ENCODE results near the gene PREX1.

PREX1 gene

DNA sequence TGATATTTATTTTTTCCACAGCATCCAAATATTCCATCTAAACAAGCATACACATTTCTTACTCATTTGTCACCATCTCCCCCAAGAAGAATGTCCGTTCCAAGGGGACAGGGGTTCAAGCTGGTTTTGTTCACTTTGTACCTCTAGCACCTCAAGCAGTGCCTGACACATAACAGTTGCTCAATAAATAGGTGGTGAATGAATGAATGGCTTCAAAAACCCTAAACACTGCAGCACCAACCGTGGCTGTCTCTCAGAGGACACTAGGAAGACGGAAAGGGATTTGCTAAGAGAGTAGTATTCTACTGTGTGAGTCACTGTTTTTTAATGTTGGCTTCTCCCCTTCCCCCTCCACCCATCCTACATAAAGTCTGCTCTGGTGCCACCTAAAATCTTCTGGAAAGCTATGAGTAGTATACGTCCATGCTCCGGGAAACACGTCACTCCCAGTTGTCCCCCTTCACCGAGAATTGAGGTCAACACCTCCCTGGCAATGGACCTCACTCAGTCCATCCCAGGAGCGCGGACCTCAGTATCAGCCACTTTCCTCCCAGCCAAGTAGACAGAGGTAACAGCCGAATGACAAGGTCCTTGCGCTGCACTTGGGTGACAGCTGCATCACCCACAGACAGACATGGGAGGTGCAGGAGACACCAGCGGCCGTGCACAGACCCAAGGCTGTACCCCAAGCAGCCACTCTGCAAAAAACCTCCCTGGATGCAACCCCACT, 107.4 kb downstream of the PREX1 start:
- DNase-seq (ENCODE audit: low spot score) = no peak

DNA sequence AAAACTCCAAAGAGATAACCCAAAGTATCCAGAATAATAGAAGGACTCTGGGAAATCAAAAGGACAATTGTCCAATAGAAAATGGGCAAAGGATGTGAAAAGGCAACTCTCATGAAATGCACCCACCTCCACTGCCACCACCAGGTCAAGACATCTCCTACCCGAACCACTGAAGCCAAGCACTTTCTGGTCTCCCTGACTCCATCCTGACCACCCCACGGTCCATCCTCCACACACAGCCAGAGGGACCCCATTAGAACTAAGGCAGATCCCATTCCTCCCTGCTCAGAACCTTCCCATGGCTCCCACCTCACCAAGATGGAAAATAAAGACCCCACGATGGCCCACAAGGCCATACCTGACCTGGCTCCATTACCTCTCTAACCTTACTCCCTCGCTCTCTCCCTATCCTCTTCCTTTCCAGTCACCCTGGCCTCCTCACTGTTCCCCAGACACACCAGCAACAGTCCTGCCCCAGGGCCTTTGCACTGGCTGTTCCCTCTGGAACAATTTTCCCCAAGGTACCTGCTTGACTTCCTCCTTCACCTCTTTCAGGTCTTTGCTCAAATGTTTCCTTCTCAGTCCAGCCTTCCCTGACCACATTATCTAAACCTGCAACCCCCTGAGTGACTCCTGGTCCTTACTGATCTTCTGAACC, 108.1 kb downstream of the PREX1 start:
- no peak for DNase-seq (ENCODE audit: low spot score)

DNA sequence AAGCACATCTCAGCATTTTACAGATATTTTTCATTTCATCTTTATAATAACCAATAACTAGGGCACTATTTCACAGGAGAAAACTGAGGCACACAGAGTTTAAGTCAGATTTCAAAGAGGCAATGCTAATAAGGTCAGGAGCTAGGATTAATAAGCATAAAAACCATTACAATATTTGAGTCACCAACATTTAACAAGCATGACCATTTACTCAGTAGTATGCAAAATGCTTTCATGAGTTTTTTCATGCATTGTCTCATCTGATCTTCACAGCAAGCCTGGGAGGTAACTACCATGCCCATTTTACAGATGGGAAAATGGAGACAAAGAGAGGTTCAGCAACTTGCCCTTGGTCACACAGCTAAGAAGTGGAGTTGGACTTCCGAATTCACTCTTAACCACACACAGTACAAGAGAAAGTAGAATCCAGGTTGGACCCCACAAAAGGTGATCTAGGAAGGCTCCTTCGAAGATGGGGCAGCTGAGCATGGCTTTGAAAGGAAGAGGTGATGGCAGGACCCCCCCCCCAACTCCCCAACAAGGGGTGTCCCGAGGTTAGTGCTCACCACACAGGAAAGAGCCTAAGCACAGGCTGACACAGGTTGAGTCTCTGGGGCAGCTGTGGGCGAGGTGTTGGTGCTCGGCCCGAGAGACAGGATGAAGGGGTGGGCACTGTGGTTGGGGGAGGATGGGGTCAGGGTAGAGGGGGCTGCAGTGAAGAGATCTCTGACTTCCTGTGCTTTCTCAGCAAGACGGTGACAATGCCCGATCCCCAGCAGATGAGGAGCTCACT, 108.8 kb downstream of the PREX1 start:
- DNase-seq (ENCODE audit: low spot score) = no peak

DNA sequence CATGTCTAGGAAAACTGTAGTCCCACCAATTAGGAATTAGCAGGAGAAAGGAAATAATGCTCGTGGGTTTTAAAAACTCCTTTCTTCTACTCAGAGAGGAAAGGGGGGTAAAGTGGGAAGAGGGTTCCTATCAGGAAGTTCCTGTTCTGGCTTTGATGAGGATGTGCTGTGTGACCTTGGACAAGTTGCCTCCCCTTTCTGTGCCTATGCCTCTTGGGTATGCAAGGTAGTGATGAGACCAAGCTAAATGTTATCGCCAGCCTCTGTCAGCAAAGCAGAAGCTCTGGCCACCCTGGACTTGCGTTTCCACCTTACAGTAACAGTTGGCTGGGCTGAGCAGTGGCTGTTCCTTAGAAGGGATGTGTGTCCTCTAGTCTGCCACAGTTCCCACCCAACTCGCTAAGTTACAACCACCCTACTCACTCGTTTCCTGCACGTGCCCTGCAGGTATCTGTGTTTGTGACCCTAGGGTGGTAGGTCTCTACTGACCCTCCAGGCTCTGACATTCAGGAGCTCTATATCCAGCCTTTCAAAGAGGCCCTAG, 110.0 kb downstream of the PREX1 start:
- no peak for DNase-seq (ENCODE audit: low spot score)

DNA sequence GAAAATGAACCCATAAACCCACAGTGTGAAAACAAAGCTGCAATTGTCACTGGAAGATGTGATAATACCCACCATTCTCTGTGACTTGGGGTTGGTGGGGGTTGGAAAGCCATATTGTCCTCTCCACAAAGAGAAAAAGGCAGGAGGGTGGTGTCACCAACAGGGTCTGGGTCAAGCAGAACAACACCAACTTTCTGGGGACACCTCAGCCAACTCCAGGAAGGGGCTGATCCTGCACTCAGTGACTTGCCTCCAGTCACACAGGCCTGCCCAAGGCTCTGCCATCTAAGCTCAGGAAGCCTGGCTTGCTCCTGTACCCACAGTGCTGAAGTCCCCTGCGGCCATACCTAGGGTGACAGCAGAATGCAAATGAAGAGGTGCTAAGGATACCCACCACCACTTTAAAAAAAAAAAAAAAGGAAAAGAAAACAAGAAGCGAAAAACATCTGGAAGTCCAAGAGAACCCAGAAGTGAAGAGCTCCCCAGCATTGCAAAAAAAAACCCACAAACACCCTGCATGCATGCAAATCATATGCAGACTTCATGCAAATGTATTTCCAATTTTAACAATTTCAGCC, 110.6 kb downstream of the PREX1 start:
- no peak for DNase-seq (ENCODE audit: low spot score)

DNA sequence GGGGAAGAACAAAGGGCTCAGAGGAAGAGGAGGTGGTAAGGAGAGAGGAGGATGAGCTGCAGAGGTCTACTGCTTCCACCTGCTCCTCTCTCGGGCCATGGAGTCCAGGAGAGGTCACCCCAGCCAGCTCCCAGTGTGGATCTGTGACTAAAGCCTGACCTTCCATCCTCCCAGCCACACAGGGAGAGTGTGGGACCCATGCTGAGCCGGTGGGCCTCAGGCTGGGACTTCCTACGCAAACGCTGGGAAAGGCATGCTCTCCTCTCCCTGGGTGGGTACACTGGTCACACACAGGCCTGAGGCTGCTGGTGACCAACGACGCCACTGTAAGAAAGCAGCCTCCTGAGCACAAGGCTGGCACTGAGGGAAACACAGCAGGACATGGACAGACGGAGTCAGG, 111.3 kb downstream of the PREX1 start:
- no peak for DNase-seq (ENCODE audit: low spot score)

DNA sequence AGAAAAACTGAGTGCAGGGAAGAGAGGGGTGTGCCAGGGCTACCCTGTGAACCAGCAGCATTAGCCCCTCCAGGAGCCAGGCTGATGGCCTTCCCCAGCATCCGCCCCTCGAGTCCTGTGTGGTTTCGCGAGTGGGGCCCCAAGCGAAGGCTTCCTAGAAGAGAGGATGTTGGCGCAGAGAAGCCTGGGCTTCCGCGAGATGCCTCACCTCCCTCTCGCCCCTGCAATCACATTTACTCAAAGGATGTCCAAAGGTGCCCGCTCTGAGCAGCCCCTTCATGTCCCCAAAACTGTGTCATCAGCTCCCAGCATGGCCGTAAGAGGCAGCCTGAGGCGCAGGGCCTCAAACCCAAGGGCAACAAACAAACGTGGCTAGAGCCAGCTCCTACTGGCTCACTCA, 111.7 kb downstream of the PREX1 start:
- DNase-seq (ENCODE audit: low spot score) = no peak

DNA sequence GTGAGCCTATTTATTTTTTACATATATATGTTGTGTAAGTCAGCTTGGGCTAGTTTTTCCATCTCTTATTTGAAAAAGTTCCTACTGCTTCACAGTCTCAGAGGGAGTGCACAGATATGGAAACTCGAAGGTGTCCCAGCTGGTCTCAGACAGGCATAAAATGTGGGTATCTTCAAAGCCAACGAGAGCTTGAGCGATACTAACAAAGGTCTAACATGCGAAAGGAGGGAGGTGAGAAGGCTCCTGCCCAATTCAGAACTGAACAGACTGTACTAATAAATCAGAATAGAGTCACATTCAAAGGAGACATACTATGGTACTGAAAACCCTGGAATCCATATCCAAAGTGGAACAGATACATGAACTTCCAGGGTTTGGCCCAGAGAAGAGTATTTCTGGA, 113.0 kb downstream of the PREX1 start:
- no peak for DNase-seq (ENCODE audit: low spot score)

DNA sequence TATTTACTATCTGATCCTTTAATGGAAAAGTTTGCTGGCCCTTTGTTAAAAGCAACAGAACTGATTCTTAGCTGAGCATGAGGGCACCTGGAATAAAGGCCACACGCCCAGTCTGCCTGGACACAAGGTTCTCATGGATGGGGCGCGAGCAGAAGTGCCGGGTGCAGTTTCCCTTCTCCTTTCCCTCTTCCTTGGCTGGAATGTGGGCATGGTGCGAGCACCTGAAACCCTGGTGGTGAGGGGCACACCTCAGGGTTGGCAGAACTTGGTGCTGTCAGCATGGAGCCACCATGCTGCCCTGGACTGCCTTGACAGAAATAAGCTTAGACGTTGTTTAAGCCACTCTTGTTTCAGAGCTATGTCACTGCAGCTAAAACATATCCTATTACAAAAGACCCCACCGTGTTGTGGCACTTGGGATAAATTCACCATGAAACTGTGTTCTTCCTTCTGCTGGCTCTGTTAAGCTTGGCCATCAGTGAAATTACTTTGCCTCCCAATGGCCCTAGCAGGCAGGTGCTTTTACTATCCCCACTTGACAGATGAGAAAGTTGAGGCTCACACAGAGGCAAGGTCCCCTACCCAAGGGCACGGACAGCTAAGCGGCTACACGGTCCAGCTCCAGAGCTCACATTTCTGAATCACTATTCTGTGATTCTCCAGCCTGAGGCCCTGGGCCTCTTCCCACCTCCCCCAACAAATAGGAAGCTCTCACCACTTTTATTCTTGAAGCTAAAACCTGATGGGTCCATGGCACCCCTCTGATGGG, 115.9 kb downstream of the PREX1 start:
- DNase-seq (ENCODE audit: low spot score) = no peak

DNA sequence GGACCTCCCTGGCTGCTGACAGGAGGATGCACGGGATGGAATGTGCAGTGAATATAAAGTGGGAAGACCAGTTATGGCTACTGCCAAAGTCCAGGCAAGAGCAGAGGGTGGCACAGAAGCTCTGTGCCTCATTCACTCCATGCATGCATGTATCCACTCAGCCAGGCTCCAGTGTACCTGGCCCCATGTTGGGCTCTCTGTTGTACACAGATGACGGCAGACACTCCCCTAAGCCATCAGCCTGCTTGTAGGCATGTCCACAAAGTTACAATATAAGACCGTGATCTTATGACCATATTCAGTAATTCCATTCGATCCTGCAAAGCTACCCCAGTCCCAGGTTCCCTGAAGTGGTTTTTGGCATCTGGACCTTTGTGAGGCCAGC, 116.8 kb downstream of the PREX1 start:
- no peak for DNase-seq (ENCODE audit: low spot score)

DNA sequence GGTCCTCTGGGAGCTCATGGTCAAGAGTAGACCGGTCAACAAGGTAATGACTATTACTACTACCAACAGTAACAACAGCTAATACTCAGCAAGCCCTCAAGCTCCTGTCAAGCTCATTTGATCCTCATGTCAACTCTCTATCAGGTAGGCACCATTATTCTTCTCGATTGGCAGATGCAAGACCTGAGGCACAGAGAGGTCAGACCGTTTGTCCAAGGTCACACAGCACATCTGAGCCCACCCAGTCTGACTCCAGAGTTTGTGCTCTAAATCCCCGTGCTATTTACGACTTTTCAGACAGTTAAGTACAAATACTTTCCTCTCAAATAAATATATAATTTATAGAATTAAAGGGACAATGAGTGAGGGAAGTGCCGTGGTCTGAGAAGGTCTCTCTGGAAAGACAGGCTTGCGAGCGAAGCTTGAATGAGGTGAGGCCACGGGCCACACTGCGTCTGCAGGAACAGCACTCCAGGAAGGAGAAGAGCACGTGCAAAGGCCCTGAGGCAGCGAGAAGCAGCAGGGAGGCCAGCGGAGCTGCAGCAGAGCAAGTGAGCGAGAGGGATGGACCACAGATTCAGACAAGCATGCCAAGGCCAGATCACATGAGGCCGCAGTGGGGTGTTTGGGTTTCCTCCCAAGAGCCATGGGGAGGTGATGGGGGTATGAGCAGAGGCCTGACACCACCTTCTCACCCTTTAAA, 117.3 kb downstream of the PREX1 start:
- no peak for DNase-seq (ENCODE audit: low spot score)

DNA sequence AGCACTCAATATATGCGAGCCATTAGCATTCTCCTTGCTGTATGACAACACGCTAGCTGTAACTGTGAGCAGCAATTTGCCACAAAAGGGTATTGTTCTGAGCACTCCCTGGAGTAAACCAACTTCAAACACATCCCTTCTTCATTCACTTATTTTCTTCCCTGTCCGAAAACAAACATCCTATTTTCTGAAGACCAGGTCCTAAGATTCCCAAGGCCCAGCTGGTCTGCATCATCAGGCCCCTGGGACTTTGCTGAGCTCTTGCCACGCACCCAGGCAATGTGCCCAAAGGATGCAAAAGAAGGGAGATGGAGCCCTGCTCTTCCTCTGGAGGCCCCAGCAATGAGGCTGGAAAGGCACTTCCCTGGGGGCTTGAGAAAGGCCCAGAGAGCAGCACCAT, 118.1 kb downstream of the PREX1 start:
- DNase-seq (ENCODE audit: low spot score) = no peak

DNA sequence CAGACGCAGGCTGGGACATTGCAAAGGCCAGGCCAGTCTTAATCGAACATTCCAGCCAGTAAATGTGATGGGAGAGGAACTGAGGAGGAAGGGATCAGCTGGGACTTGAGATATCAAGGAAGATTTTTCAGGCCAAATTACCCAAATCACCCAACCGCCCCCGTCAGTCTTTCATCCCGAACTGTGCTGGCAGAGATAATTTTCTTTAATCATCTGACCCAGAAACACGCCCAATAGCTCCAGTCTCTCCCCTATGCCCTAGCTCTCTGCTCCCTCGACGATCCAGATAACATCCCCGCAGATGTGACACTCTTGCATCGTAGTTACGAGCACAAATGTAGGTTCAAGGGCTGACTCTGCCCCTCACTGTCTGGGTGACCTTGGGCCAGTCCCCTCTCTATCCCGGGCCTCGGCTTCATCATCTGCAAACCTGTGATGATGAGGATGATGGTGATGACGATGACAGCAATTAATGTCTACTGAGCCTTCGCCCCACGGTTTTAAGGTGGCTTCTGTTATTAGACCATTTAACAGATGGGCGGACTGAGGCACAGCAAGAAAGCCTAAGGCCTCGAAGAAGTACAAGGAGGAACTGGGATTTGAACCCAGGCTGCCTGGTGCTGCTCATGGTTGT, 118.6 kb downstream of the PREX1 start:
- no peak for DNase-seq (ENCODE audit: low spot score)

DNA sequence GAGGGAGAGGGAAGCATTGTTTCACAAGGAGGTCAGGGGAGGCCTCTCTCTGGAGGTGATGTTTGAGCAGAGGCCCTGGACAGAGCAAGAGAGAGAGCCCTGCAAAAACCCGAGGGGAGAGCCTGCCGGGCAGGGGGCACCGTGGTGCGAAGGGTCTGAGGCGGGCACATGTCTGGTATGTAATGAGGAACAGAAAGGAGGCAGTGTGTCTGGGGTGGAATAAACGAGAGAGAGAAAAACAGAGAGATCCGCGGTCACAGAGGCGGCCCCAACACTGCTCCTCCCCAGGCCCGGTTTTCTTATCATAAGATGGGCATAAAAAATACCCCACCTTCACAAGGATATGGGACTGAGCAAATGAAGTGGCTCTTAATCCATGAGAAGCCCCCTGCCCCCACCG, 119.2 kb downstream of the PREX1 start:
- no peak for DNase-seq (ENCODE audit: low spot score)

DNA sequence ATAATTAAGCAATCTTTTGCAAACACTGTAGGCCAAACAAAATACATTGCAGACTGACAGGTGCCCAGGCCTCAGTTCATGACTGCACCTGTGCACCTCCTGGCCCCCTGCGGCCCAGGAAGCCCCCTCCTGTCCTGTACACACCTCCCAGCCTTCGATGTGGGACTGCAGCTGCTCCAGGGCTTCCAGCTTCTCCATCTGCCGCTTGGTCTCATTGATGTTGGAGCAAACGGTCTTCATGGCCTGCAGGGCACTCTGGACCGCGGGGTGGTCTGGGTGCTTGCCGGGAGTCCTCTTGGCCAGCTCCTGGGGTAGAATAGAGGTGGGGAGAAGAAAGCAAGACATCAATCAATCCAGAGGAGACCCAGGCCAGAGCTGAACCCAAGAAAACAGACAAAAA, 119.7 kb downstream of the PREX1 start:
- no peak for DNase-seq (ENCODE audit: low spot score)

DNA sequence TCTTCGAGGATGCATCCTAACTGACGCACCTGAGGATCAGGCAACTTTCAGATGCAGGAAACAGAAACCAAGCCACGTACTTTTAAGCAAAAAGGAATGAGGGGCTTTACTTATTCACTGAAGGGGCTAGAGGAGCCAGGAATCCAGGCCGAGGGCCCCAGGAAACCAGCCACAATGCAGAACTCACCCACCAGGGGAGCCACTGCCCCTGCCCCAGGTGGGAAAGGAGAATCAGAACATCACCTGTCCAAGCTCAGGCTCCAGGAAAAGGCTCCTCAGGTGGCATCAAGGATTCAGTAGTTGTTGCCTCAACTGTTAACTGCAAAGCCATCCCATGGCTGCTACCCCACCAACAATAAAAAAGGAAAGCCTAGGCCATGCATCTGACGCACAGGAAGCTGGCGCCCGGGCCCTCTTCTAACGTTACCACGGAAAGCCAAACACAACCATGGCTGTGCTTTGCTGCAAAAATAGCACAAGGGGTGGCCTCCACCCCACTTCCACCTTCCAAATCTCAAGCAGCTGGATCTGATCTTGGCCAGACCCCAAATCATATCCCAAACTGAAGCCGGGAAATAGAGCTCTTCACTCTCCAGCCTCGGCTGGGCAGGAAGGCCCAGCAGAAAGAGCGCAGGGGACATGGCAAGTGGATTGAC, 121.0 kb downstream of the PREX1 start:
- no peak for DNase-seq (ENCODE audit: low spot score)

DNA sequence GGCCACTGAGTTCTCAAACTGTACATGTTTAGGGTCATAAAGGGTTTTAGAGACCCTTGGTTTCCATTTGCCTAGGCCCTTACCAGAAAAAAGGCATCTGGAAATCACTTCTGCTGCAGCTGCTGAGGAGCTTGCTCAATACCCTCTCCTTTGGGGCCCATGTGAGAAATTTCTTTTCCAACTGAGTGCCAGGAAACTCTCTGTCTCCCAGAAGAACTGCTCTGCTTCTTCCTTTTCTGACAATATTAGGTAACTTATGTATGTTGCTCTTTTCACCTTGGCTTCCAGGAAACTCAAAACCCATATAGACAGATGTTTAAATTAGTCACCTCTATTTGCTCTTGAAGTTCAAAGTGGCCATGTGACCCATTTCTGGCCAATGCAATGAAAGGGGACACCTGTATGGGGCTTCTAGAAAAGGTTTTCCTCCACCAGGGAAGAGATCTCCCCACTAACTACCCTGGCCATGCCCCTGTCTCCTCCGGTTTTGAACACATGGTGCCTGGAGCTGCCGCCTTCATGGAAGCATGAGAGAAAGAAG, 121.6 kb downstream of the PREX1 start:
- no peak for DNase-seq (ENCODE audit: low spot score)

DNA sequence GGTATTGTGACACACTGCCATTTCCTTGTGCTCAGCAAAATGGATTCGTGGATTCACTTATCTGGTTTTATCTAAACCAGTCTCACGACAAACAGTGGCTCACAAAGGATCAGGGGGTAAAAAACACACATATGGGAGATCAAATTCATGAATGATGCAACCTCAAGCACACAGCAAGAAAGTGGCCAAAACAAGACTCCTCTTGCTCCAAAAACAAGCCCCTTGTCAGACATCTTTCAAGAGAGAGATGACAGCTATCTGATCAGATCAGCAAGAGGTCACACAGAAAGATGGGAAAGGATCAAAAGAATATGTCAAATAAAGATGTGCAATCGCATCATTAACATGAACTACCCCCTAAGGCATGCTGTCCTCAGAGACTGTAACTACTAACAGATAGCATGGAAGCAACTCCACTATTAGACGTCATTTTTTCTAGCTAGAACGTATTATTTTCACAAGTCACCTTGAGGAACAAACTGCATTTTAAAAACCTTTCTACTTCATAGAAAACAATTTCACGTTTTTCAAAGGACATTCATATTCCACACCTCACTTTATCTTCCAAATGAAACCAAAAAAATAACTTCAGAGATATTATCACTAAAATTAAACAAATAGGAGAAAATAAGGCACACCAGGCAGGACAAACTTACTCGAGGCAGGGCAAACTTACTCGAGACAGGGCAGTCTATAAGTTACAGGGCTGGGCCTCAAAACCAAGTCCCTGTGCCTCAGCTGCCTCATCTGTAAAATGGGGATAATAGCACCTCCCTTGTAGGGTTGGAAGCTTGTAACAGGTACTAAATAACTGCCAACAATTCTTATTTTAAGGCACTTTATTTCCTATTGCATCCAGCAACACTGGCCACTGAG, 122.3 kb downstream of the PREX1 start:
- DNase-seq (ENCODE audit: low spot score) = no peak

All from SK-N-DZ (cell line).